Kidney epithelial cell (primary cell): ENCODE results near the gene GPATCH4. TPM values are rescaled to one million over a fixed set of nuclear protein-coding genes. Genes with fewer than 3 reads are reported as not detected.

ENCODE experiments used
- DNase-seq: peaks from one replicate; pipeline ENCODE4 v3.0.0-alpha.2; 2010; ENCODE audit warnings: low read depth
- H3K27me3 ChIP-seq: 2 replicates; pipeline ENCODE4 v1.6.0; 2011; ENCODE audit warnings: low read length; ENCODE audit not compliant: control insufficient read depth, insufficient read depth
- H3K36me3 ChIP-seq: 2 replicates; pipeline ENCODE4 v1.5.1; 2011; ENCODE audit warnings: low read length; ENCODE audit not compliant: control insufficient read depth, insufficient read depth
- H3K4me3 ChIP-seq: 2 replicates; pipeline ENCODE4 v1.5.1; 2011; ENCODE audit warnings: low read depth, mild to moderate bottlenecking, control low read depth, low read length
- CTCF ChIP-seq: IDR thresholded peaks from 2 replicates; pipeline ENCODE4 v1.5.1; 2011; ENCODE audit warnings: mild to moderate bottlenecking, moderate library complexity, low read length, control low read depth, inconsistent platforms; ENCODE audit not compliant: insufficient read depth, poor library complexity, severe bottlenecking
- total RNA-seq: library from RNA; depleted of rRNA; stranded (reverse); fragments of >200 nt; gene quantifications from 2 replicates; pipeline ENCODE4 v1.2.3, GENCODE V29; 2015

GPATCH4 gene
- total RNA-seq, 1 donor from 2014 or later, result 21.8 TPM

- H3K4me3 ChIP-seq, result no peak overlapping the region
- TF ChIP-seq CTCF, result no peak
- no peak for DNase-seq
- no peaks in the 10 kb centered on the region for H3K36me3 ChIP-seq
- H3K27me3 ChIP-seq, result peaks cover 2% of the 10 kb centered on the region
These were observed 28.6 kb downstream of the GPATCH4 start for GRCh38 chr1:156572663-156573018.

GRCh38 chr1:156571919-156572662 lies 29.2 kb downstream of the GPATCH4 start, which contains the start of gene IQGAP3:
Gene IQGAP3 (minus strand): TSS chr1:156572565. CDS start chr1:156572529, 36 bp downstream.
- Histone ChIP-seq H3K4me3 (peak within 1 kb of the TSS; percentile 63), H3K27me3 (peaks cover 2% of the 10 kb centered on the region), H3K36me3 (no peaks in the 10 kb centered on the region)
- no peak for TF ChIP-seq CTCF
- peak; percentile 39 for DNase-seq

DNA sequence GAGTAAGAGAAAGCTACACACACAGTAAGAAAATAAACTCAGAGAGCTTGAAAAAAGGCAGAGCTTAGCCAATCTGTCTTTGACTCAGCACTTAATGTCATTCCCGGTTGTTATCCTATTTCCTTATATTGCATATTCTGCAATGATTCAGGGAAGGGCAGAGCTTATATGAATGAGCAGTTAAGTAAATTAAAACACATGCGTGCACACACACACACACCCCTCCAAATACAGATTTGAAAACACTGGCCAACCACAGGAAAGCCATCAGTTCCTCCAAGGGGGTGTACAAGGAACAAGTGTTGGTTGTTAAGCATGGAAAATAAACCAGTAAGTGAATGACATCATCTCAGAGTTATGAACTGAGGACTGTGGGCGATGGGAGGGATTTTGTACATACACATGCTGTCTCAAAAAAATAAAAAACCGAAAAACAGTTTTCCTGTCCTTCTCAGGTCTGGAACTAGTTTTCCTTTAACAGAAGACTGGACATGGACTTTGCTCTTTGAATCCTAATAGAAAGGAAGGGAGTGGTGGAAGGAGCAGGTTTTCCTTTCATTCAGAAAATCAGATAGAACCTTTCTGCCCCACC lies 29.9 kb downstream of the GPATCH4 start:
- Histone ChIP-seq H3K4me3 (peak overlapping the region; percentile 63), H3K27me3 (peaks cover 2% of the 10 kb centered on the region), H3K36me3 (no peaks in the 10 kb centered on the region)
- DNase-seq, result peak; percentile 57
- TF ChIP-seq CTCF, result no peak

GRCh38 chr1:156566436-156566835 lies 34.8 kb downstream of the GPATCH4 start:
- Histone ChIP-seq H3K4me3 (no peak overlapping the region), H3K36me3 (peaks cover 2% of the 10 kb centered on the region), H3K27me3 (no peaks in the 10 kb centered on the region)
- DNase-seq, result no peak
- no peak for TF ChIP-seq CTCF

- no peak for DNase-seq
These were observed 35.8 kb downstream of the GPATCH4 start for GRCh38 chr1:156565519-156565918.

More at GRCh38 chr1:156565519-156565918, 35.8 kb downstream of the GPATCH4 start:
- Histone ChIP-seq H3K4me3 (no peak overlapping the region), H3K27me3 (no peaks in the 10 kb centered on the region), H3K36me3 (peaks cover 3% of the 10 kb centered on the region)
- TF ChIP-seq CTCF, result no peak
